SU-DHL-6 (cell line): ENCODE results near the gene GRAMD4.

Experiments used
- CTCF ChIP-seq: fragments of 200-600 bp; sonication (generic); IDR thresholded peaks from one replicate; pipeline ENCODE4 v1.5.1; 2017; ENCODE audit warnings: antibody characterized with exemption, mild to moderate bottlenecking, low read length, moderate library complexity; ENCODE audit not compliant: insufficient read depth, poor library complexity, severe bottlenecking
- EZH2phosphoT487 ChIP-seq: fragments of 200-600 bp; sonication (generic), shearing (Covaris generic); conservative IDR thresholded peaks from 2 replicates; pipeline ENCODE4 v1.6.1; 2018; ENCODE audit warnings: mild to moderate bottlenecking, antibody characterized with exemption, low read length, moderate library complexity, mixed read lengths

GRCh38 chr22:46707305-46707704 lies 87.1 kb downstream of the GRAMD4 start:
- TF ChIP-seq CTCF, result no peak
- no peak for TF ChIP-seq EZH2phosphoT487
